ENCODE measurements around the gene CYSTM1.

Gene CYSTM1

GRCh38 chr5:140235791-140236551 is 61.0 kb downstream of the CYSTM1 start:
- DNase-seq (ENCODE audit: low read depth in 2 of 2) = no peak

GRCh38 chr5:140236891-140237598 is 62.1 kb downstream of the CYSTM1 start:
- no peak for DNase-seq (ENCODE audit: low read depth in 2 of 2)

GRCh38 chr5:140238756-140239155 is 63.8 kb downstream of the CYSTM1 start:
- no peak for DNase-seq (ENCODE audit: low read depth in 2 of 2)

GRCh38 chr5:140239461-140239860 is 64.5 kb downstream of the CYSTM1 start:
- DNase-seq (ENCODE audit: low read depth in 2 of 2) = no peak

GRCh38 chr5:140239939-140240700 is 65.1 kb downstream of the CYSTM1 start:
- DNase-seq (ENCODE audit: low read depth in 2 of 2) = peak; percentile 7 to 26

- no peak for DNase-seq (ENCODE audit: low read depth in 2 of 2)
Measured at GRCh38 chr5:140240987-140241706, 66.2 kb downstream of the CYSTM1 start.

- DNase-seq (ENCODE audit: low read depth in 2 of 2) = no peak
Measured at GRCh38 chr5:140242099-140242498, 67.1 kb downstream of the CYSTM1 start.

- DNase-seq (ENCODE audit: low read depth in 2 of 2) = no peak
Measured at GRCh38 chr5:140242890-140243585, 68.0 kb downstream of the CYSTM1 start.

- DNase-seq (ENCODE audit: low read depth in 2 of 2) = no peak
Measured at GRCh38 chr5:140243706-140244250, 68.8 kb downstream of the CYSTM1 start.

GRCh38 chr5:140244525-140245025 is 69.6 kb downstream of the CYSTM1 start:
- DNase-seq (ENCODE audit: low read depth in 2 of 2) = peak; percentile 52 to 59

GRCh38 chr5:140245341-140245740 is 70.4 kb downstream of the CYSTM1 start:
- no peak for DNase-seq (ENCODE audit: low read depth in 2 of 2)

- DNase-seq (ENCODE audit: low read depth in 2 of 2) = no peak
Measured at GRCh38 chr5:140245926-140246325, 70.9 kb downstream of the CYSTM1 start.

GRCh38 chr5:140246378-140247122 is 71.6 kb downstream of the CYSTM1 start:
- DNase-seq (ENCODE audit: low read depth in 2 of 2) = no peak

- DNase-seq (ENCODE audit: low read depth in 2 of 2) = no peak
Measured at GRCh38 chr5:140248414-140248813, 73.4 kb downstream of the CYSTM1 start.

GRCh38 chr5:140249536-140249935 is 74.5 kb downstream of the CYSTM1 start:
- DNase-seq (ENCODE audit: low read depth in 2 of 2) = no peak

GRCh38 chr5:140250386-140250785 is 75.4 kb downstream of the CYSTM1 start:
- no peak for DNase-seq (ENCODE audit: low read depth in 2 of 2)

- DNase-seq (ENCODE audit: low read depth in 2 of 2) = peak; percentile 48 to 60
Measured at GRCh38 chr5:140251527-140251973, 76.6 kb downstream of the CYSTM1 start.

- no peak for DNase-seq (ENCODE audit: low read depth in 2 of 2)
Measured at GRCh38 chr5:140252470-140253126, 77.6 kb downstream of the CYSTM1 start.

- DNase-seq (ENCODE audit: low read depth in 2 of 2) = no peak
Measured at GRCh38 chr5:140253985-140254384, 79.0 kb downstream of the CYSTM1 start.

Data from stimulated activated CD8-positive, alpha-beta memory T cell treated with anti-CD3 and anti-CD28 coated beads, Interleukin-7, amount 100 ng/mL, for 4 hours (primary cell).